NCI-H2171 treated with DMSO at 0.1 percent for 48 hours (cell line): ENCODE data around the gene COMT.

Source experiments
- DNase-seq: peaks from one replicate; lab custom pipeline; 2025; lab: John Stamatoyannopoulos, UW

The COMT gene

GRCh38 chr22:19958083-19959042 is 16.8 kb downstream of the COMT start:
- peak; percentile 58 for DNase-seq

GRCh38 chr22:19959043-19959586 is 17.5 kb downstream of the COMT start:
- no peak for DNase-seq

GRCh38 chr22:19959587-19960490 is 18.3 kb downstream of the COMT start:
- DNase-seq, result no peak

- DNase-seq, result no peak
These were observed 19.1 kb downstream of the COMT start for GRCh38 chr22:19960491-19961200.

GRCh38 chr22:19961201-19961580 is 19.6 kb downstream of the COMT start:
- no peak for DNase-seq

- no peak for DNase-seq
These were observed 20.3 kb downstream of the COMT start for GRCh38 chr22:19961868-19962245.

GRCh38 chr22:19962246-19962908 is 20.8 kb downstream of the COMT start:
- peak; percentile 77 for DNase-seq

- DNase-seq, result no peak
These were observed 21.6 kb downstream of the COMT start for GRCh38 chr22:19962909-19963806.

- no peak for DNase-seq
These were observed 22.5 kb downstream of the COMT start for GRCh38 chr22:19963863-19964642.

GRCh38 chr22:19964701-19965386 is 23.3 kb downstream of the COMT start:
- DNase-seq, result no peak

GRCh38 chr22:19965771-19966709 is 24.5 kb downstream of the COMT start:
- peak; percentile 11 for DNase-seq

- no peak for DNase-seq
These were observed 25.6 kb downstream of the COMT start for GRCh38 chr22:19966908-19967750.

- DNase-seq, result no peak
These were observed 26.4 kb downstream of the COMT start for GRCh38 chr22:19967850-19968449.

- DNase-seq, result no peak
These were observed 26.9 kb downstream of the COMT start for GRCh38 chr22:19968450-19968891.

GRCh38 chr22:19969141-19969928 is 27.8 kb downstream of the COMT start:
- DNase-seq, result no peak
